DND-41 (cell line): ENCODE data around the gene MS4A12.

Experiments
- EZH2 ChIP-seq: IDR thresholded peaks from 3 replicates; pipeline ENCODE4 v1.6.1; 2012; ENCODE audit warnings: borderline replicate concordance, low read depth, mild to moderate bottlenecking, moderate library complexity, low read length, inconsistent platforms; ENCODE audit not compliant: severe bottlenecking
- TF ChIP-seq, protein P1 (sequence below): IDR thresholded peaks from 2 replicates; pipeline ENCODE4 v1.5.1; 2012; ENCODE audit warnings: borderline replicate concordance, low read length, moderate library complexity, mild to moderate bottlenecking; ENCODE audit not compliant: poor library complexity, severe bottlenecking; ENCODE audit errors: extremely low read depth

DNA sequence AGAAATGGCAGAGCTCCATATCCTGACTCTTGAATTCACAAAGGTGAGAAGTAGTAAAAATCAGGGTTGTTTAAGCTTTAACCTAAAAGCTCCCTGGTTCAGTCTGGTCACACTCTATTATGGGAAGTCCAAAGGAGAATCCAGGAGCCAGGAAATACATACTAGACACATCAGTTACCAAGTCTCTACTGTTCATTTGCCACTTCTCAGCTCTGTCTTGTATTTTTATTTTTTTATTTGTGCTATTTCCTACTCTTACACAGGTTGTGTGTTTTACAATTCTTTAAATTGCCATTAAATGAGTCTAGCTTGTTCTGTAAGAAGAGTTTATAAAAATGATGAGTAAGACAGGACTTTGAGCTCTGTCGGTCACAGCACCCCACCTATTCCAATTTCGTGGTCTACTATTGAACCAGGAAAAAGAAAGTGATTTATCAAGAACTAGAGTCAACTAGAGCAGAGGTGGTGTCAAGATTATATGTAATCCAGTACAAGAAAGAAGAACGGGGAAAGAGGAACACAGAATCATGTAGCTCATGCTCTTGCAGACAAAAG, 9.7 kb downstream of the MS4A12 start:
- TF ChIP-seq, protein P1, sequence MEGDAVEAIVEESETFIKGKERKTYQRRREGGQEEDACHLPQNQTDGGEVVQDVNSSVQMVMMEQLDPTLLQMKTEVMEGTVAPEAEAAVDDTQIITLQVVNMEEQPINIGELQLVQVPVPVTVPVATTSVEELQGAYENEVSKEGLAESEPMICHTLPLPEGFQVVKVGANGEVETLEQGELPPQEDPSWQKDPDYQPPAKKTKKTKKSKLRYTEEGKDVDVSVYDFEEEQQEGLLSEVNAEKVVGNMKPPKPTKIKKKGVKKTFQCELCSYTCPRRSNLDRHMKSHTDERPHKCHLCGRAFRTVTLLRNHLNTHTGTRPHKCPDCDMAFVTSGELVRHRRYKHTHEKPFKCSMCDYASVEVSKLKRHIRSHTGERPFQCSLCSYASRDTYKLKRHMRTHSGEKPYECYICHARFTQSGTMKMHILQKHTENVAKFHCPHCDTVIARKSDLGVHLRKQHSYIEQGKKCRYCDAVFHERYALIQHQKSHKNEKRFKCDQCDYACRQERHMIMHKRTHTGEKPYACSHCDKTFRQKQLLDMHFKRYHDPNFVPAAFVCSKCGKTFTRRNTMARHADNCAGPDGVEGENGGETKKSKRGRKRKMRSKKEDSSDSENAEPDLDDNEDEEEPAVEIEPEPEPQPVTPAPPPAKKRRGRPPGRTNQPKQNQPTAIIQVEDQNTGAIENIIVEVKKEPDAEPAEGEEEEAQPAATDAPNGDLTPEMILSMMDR, result no peak
- TF ChIP-seq EZH2, result no peak
